ENCODE measurements around the gene ATP1A4. TPM values are rescaled to one million over a fixed set of nuclear protein-coding genes. Genes with fewer than 3 reads are reported as not detected.

The ATP1A4 gene
- total and polyA plus RNA-seq, 2 of the 8 experiments (the other 6 are each of a cell fraction or from before 2014, with no cell fraction given) = 0.48 to 0.61 TPM

GRCh38 chr1:160149716-160150115 lies 1.7 kb upstream of the ATP1A4 start:
- Histone ChIP-seq H3K23ac (ENCODE audit: insufficient read length) (no peak overlapping the region), H2BK12ac (ENCODE audit: low read depth, low read length) (no peak overlapping the region), H3K9me3 (ENCODE audit: insufficient read depth in 2 of 2, low read depth in 1 of 2, low read length in 1 of 2) (no peaks in the 10 kb centered on the region), H3K27ac (ENCODE audit: low read depth, low read length) (no peak overlapping the region), H4K20me1 (replicated peaks in 1 of 2; ENCODE audit: control insufficient read depth in 1 of 2, insufficient read depth in 2 of 2, low read length in 2 of 2) (no peaks in the 10 kb centered on the region), H3K4me3 (ENCODE audit: extremely low read depth in 1 of 4, insufficient read depth in 2 of 4, low read depth in 3 of 4, low read length in 4 of 4) (no peak overlapping the region), H4K91ac (replicated peaks; ENCODE audit: insufficient read length, low read length) (no peak overlapping the region), H3K18ac (ENCODE audit: extremely low read depth, low read length) (no peak overlapping the region), H3K4me1 (replicated peaks in 1 of 4; ENCODE audit: control insufficient read depth in 3 of 4, insufficient read depth in 4 of 4, low read length in 3 of 4) (0 out of 7 replicates have a peak, but pooled peaks cover 0 to 2% (median 0%) of the 10 kb centered on the region in 4 experiments), H2AFZ (ENCODE audit: low read length) (no peak overlapping the region), H2AK5ac (ENCODE audit: low read depth, low read length) (no peak overlapping the region), H3K36me3 (ENCODE audit: control insufficient read depth in 2 of 4, insufficient read depth in 4 of 4, low read length in 3 of 4) (no peaks in the 10 kb centered on the region), H3K79me1 (ENCODE audit: low read depth, low read length) (no peaks in the 10 kb centered on the region), H3K27me3 (replicated peaks in 1 of 4; ENCODE audit: control insufficient read depth in 3 of 4, extremely low read depth in 1 of 4, insufficient read depth in 3 of 4, low read length in 3 of 4) (no peaks in the 10 kb centered on the region; a peak in 1 of 7 replicates), H2BK15ac (ENCODE audit: low read length) (no peak overlapping the region), H4K8ac (ENCODE audit: extremely low read depth, insufficient read depth, low read length) (no peak overlapping the region), H3K14ac (ENCODE audit: insufficient read length) (no peak overlapping the region), H3K4ac (replicated peaks; ENCODE audit: insufficient read length, low read depth, low read length) (no peak overlapping the region), H2BK5ac (ENCODE audit: low read depth, low read length) (no peak overlapping the region), H4K5ac (ENCODE audit: insufficient read length, low read depth, low read length) (no peak overlapping the region), H2BK120ac (replicated peaks; ENCODE audit: low read depth, low read length) (no peak overlapping the region), H3K23me2 (ENCODE audit: low read depth, low read length) (no peaks in the 10 kb centered on the region; the same call in 1 of the 2 replicates), H3K56ac (replicated peaks; ENCODE audit: insufficient read length, low read depth, low read length) (no peak overlapping the region), H3K9ac (replicated peaks in 1 of 4; ENCODE audit: extremely low read depth in 1 of 4, low read depth in 3 of 4, low read length in 3 of 4) (no peak overlapping the region), H3K79me2 (ENCODE audit: control insufficient read depth in 1 of 2, insufficient read depth in 2 of 2, low read length in 2 of 2) (no peaks in the 10 kb centered on the region), H3K4me2 (ENCODE audit: insufficient read depth in 1 of 2, low read depth in 2 of 2, low read length in 2 of 2) (no peak overlapping the region), H2BK20ac (ENCODE audit: low read length) (no peak overlapping the region)
- no peak for DNase-seq (ENCODE audit: low read depth in 1 of 2, low spot score in 2 of 2)
- ChIA-PET CTCF (ENCODE audit: partially characterized antibody) (interaction anchor here (0.8 to 7.5 kb wide), 8 partner anchors 13 to 102 kb away, joined by 3 to 49 read pairs (median 4); no protein-coding TSS in a partner anchor), POLR2A (ENCODE audit: partially characterized antibody) (interaction anchor here (1.0 kb wide), 1 partner anchor 59 kb away, joined by 3 read pairs; no protein-coding TSS in a partner anchor)
- WGBS, 2 experiments (ENCODE audit: extremely low coverage in 1 of 2, insufficient coverage in 1 of 2, insufficient read length in 1 of 2, insufficient replicate concordance in 2 of 2, low coverage in 1 of 2, low lambda C conversion rate in 2 of 2, missing lambda C conversion rate in 1 of 2) = 88% methylated on average over 2 of the region's 2 CpGs; no CpG with 5 or more reads in 1 of the 2 experiments
- FAIRE-seq = no peak
- no peak for TF ChIP-seq USF2 (IDR thresholded peaks at IDR 0.05; ENCODE audit: low read length)
- TF ChIP-seq MAFK (IDR thresholded peaks at IDR 0.05; ENCODE audit: low read depth, low read length) = no peak
- TF ChIP-seq, protein P1, sequence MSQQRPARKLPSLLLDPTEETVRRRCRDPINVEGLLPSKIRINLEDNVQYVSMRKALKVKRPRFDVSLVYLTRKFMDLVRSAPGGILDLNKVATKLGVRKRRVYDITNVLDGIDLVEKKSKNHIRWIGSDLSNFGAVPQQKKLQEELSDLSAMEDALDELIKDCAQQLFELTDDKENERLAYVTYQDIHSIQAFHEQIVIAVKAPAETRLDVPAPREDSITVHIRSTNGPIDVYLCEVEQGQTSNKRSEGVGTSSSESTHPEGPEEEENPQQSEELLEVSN (IDR thresholded peaks at IDR 0.05) = no peak
- no peak for TF ChIP-seq KDM1A (IDR thresholded peaks at IDR 0.05; ENCODE audit: borderline replicate concordance, low read length)
- no peak for TF ChIP-seq JUND (IDR thresholded peaks at IDR 0.05; ENCODE audit: low read length)
- no peak for TF ChIP-seq POLR2AphosphoS5 (IDR thresholded peaks at IDR 0.05; ENCODE audit: low read depth, low read length)
- TF ChIP-seq GTF2F1 (IDR thresholded peaks at IDR 0.05; ENCODE audit: borderline replicate concordance, low read depth, low read length) = no peak
- TF ChIP-seq JUN (IDR thresholded peaks at IDR 0.05; ENCODE audit: low read depth, low read length) = no peak
- TF ChIP-seq CHD2 (IDR thresholded peaks at IDR 0.05; ENCODE audit: low read length) = no peak
- no peak for TF ChIP-seq TAF1 (IDR thresholded peaks at IDR 0.05; ENCODE audit: low read depth, low read length)
- no peak for TF ChIP-seq POLR2A (IDR thresholded peaks at IDR 0.05; ENCODE audit: control extremely low read depth in 1 of 2, low read depth in 2 of 2, low read length in 2 of 2)
- TF ChIP-seq CBX8 (IDR thresholded peaks at IDR 0.05; ENCODE audit: borderline replicate concordance, low read depth, low read length) = no peak
- no peak for TF ChIP-seq FOSL1 (IDR thresholded peaks at IDR 0.05; ENCODE audit: insufficient read depth, low read depth, low read length)
